ENCODE measurements around the gene RASSF7. TPM values are rescaled to one million over a fixed set of nuclear protein-coding genes. Genes with fewer than 3 reads are reported as not detected.
A peak's percentile ranks its signal among the peaks of the same experiment; 100 is the strongest.

The RASSF7 gene
- total RNA-seq, 1 experiment from 2014 or later = 36.2 TPM

DNA sequence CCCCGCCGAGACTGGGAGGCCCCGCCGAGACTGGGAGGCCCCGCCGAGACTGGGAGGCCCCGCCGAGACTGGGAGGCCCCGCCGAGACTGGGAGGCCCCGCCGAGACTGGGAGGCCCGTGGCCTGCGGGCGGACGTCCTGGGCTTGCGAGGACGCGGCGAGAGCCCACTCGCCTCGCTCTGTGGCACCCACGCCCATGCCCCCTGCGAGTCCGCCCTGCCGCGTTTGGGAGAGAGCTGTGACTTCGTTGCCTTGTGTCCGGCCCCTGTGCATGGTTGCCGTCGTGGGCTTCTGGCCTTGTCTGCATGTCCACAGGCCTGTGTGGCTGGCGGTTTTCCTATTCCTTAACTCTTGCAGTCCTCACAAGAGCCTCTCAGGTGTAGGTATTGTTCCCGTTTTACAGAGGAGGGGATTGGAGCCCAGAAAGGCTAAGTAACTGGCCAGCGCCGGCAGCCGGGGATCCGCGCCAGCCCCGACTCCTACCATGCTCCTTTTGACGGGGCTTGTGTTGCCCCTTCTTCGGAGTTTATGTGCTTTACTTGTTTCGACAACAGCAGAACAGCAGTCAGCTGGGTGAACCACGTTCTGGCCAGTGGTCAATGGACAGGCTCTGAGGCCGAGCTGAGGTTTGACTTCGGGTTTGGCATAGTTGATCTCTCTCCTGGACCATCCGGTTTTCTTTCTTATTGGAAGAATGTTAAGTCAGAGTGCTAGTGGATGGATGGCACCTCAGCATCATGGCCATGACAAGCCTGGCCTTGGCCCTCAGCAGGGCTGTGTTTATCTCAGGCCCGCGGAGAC lies 16.2 kb downstream of the RASSF7 start:
- intact Hi-C loops (cut with micrococcal nuclease; ENCODE audit: unreplicated experiment) = no loop called here
- Histone ChIP-seq H3K79me2 (ENCODE audit: low read depth) (peaks cover 53% of the 10 kb centered on the region), H3K4me2 (peak overlapping the region; percentile 85), H2AFZ (no peak overlapping the region), H3K27ac (no peak overlapping the region), H4K20me1 (ENCODE audit: insufficient read depth) (peaks cover 47% of the 10 kb centered on the region), H3K9me2 (ENCODE audit: insufficient read depth) (no peaks in the 10 kb centered on the region), H3K4me3 (peak overlapping the region; percentile 79), H3K4me1 (replicated peaks; ENCODE audit: insufficient read depth) (peaks cover 16% of the 10 kb centered on the region), H3K27me3 (ENCODE audit: insufficient read depth, low read depth) (no peaks in the 10 kb centered on the region), H3F3A (ENCODE audit: insufficient read depth, low read depth) (no peaks in the 10 kb centered on the region), H3K9me3 (ENCODE audit: insufficient read depth, low read depth) (no peaks in the 10 kb centered on the region), H3K36me3 (ENCODE audit: low read depth) (no peaks in the 10 kb centered on the region; the same call in 1 of the 2 replicates)
- DNase-seq = no peak
- BruUV-seq (replicated peaks) = no TSS peak
- ChIA-PET POLR2A (ENCODE audit: unreplicated experiment) (no interaction called here), CTCF (no interaction called here)
- TF ChIP-seq EZH2 (IDR thresholded peaks at IDR 0.05; ENCODE audit: low read depth) = no peak
- TF ChIP-seq, protein P1, sequence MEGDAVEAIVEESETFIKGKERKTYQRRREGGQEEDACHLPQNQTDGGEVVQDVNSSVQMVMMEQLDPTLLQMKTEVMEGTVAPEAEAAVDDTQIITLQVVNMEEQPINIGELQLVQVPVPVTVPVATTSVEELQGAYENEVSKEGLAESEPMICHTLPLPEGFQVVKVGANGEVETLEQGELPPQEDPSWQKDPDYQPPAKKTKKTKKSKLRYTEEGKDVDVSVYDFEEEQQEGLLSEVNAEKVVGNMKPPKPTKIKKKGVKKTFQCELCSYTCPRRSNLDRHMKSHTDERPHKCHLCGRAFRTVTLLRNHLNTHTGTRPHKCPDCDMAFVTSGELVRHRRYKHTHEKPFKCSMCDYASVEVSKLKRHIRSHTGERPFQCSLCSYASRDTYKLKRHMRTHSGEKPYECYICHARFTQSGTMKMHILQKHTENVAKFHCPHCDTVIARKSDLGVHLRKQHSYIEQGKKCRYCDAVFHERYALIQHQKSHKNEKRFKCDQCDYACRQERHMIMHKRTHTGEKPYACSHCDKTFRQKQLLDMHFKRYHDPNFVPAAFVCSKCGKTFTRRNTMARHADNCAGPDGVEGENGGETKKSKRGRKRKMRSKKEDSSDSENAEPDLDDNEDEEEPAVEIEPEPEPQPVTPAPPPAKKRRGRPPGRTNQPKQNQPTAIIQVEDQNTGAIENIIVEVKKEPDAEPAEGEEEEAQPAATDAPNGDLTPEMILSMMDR (conservative IDR thresholded peaks at IDR 0.05) = no peak

GRCh38 chr11:577611-577894 lies 16.8 kb downstream of the RASSF7 start:
- peak overlapping the region; percentile 85 for H3K4me2 ChIP-seq
- intact Hi-C loops (cut with micrococcal nuclease; ENCODE audit: unreplicated experiment) = no loop called here
- H3K4me1 ChIP-seq (replicated peaks; ENCODE audit: insufficient read depth) = peaks cover 16% of the 10 kb centered on the region
- peaks cover 47% of the 10 kb centered on the region for H4K20me1 ChIP-seq (ENCODE audit: insufficient read depth)
- BruUV-seq (replicated peaks) = TSS peak; percentile 41
- no peak overlapping the region for H2AFZ ChIP-seq
- H3K9me3 ChIP-seq (ENCODE audit: insufficient read depth, low read depth) = no peaks in the 10 kb centered on the region
- no peak overlapping the region for H3K27ac ChIP-seq
- ChIA-PET CTCF (no interaction called here), POLR2A (ENCODE audit: unreplicated experiment) (no interaction called here)
- H3F3A ChIP-seq (ENCODE audit: insufficient read depth, low read depth) = no peaks in the 10 kb centered on the region
- H3K27me3 ChIP-seq (ENCODE audit: insufficient read depth, low read depth) = no peaks in the 10 kb centered on the region
- no peaks in the 10 kb centered on the region; the same call in 1 of the 2 replicates for H3K36me3 ChIP-seq (ENCODE audit: low read depth)
- TF ChIP-seq, protein P1 (conservative IDR thresholded peaks at IDR 0.05) = no peak
- no peak for TF ChIP-seq EZH2 (IDR thresholded peaks at IDR 0.05; ENCODE audit: low read depth)
- DNase-seq = no peak
- H3K9me2 ChIP-seq (ENCODE audit: insufficient read depth) = no peaks in the 10 kb centered on the region
- H3K79me2 ChIP-seq (ENCODE audit: low read depth) = peaks cover 53% of the 10 kb centered on the region
- peak overlapping the region; percentile 79 for H3K4me3 ChIP-seq

- Histone ChIP-seq H4K20me1 (ENCODE audit: insufficient read depth) (peaks cover 47% of the 10 kb centered on the region), H3K4me3 (peak overlapping the region; percentile 79; the same call in 1 of the 2 replicates), H3K27me3 (ENCODE audit: insufficient read depth, low read depth) (no peaks in the 10 kb centered on the region), H3F3A (ENCODE audit: insufficient read depth, low read depth) (no peaks in the 10 kb centered on the region), H3K36me3 (ENCODE audit: low read depth) (no peaks in the 10 kb centered on the region; the same call in 1 of the 2 replicates), H3K9me2 (ENCODE audit: insufficient read depth) (no peaks in the 10 kb centered on the region), H2AFZ (no peak overlapping the region), H3K79me2 (ENCODE audit: low read depth) (peaks cover 53% of the 10 kb centered on the region), H3K27ac (no peak overlapping the region), H3K4me2 (peak overlapping the region; percentile 85), H3K4me1 (replicated peaks; ENCODE audit: insufficient read depth) (peaks cover 16% of the 10 kb centered on the region), H3K9me3 (ENCODE audit: insufficient read depth, low read depth) (no peaks in the 10 kb centered on the region)
- intact Hi-C loops (cut with micrococcal nuclease; ENCODE audit: unreplicated experiment) = no loop called here
- DNase-seq = no peak
- no TSS peak for BruUV-seq (replicated peaks)
- TF ChIP-seq EZH2 (IDR thresholded peaks at IDR 0.05; ENCODE audit: low read depth) = no peak
- TF ChIP-seq, protein P1 (conservative IDR thresholded peaks at IDR 0.05) = no peak
- ChIA-PET CTCF (no interaction called here), POLR2A (ENCODE audit: unreplicated experiment) (interaction anchor here (0.6 kb wide), 2 partner anchors 19 to 115 kb away, joined by 3 to 7 read pairs; no protein-coding TSS in a partner anchor)
Observed at GRCh38 chr11:578276-579035, 17.7 kb downstream of the RASSF7 start.
